HS-5 (cell line): Measurements from ENCODE around the gene PRR15L.
"Not testable (repeated sequence)": the region's sequence is repeated elsewhere in the genome, so short reads cannot be mapped to it uniquely, and the experiment has no call there.

Source experiments
- DNase-seq: peaks from one replicate; pipeline ENCODE4 v3.0.0-alpha.2; 2012; ENCODE audit warnings: low read depth

Gene PRR15L

DNA sequence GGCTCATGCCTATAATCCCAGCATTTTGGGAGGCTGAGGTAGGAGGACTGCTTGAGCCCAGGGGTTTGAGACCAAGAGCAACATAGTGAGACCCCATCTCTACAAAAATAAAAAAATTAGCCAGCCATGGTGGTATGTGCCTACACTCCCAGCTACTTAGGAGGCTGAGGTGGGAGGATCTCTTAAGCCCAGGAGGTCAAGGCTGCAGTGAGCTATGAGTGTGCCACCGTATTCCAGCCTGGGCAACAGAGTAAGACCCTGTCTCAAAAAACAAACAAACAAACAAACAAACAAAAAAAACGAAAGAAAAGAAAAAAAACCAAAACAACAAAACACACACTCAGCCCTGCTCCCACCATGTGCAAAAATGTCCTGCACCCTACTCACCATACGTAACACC, 22.2 kb downstream of the PRR15L start:
- DNase-seq, result not testable (repeated sequence)

DNA sequence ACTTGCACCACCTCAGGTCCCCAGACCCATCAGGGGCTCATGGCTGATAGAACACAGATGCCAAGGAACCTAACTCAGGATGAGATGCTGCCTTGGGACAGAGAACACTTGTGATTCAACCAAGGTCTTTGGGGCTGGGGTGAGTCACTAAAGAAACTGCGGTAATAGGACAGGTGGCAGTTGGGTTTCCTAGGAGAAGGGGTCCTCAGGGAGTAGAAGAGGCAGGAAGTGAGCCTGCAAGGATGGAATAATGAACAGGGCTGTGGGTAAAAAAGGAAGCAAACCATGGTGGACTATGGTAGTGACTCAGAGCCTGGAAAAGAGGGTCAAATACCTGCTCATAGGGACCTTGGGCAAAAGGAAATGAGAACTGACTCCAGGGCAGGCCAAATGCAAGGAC, 22.8 kb downstream of the PRR15L start:
- DNase-seq, result no peak

DNA sequence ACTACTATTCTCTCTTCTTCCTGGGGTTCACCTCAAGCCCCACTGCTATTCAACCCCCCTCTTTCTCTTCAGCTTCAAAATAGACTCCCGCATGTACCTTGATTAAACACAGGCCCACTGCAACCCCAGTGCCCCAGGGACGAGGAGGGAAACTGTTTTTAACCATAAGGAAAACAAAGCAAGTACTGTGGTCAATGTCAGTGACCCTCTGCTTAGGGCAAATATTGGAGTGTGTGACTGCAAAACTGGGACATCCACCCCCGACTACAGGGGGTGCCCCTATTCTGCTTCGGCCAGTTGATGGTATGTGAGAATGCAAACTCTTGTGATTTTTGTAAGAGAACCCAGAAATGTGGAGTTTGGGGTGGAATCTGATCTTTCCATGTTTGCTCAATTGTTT, 25.8 kb downstream of the PRR15L start:
- no peak for DNase-seq

DNA sequence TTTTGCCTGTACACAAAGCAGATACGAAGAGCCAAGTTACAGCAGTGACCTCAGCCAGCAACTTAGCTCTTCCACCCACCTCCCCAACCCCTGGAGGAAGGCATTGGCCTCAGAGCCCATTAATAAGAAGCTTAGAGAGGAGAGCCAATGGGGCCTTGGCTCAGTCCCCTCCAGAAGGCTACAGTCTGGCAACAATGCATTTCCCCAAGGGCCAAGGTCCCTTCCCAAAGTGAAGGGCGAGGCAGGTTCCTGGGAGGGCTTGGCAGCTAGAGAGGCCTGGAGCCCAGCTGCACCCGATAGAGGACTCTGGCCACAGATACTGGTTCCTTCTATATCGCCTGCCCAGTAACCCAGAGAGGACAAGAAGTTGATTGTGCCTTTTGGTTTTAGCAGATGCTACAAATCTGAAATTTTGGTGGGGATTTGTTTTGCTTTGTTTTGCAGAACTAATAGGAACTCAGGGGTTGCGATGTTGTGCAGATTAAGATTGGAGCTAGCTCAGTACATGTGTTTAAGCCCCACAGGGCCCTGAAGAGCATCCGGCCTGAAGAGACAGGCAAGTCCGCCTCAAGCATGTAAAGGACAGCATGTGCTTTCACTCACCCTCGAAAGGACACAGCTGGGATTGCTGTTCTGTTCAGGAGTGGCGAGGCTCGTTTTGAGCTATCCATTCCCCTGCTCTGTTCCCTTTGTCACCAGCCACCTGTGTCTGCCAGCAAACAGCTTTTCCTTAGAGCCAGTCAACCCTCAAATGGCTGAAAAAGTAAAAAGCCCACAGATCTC, 28.3 kb downstream of the PRR15L start:
- no peak for DNase-seq

DNA sequence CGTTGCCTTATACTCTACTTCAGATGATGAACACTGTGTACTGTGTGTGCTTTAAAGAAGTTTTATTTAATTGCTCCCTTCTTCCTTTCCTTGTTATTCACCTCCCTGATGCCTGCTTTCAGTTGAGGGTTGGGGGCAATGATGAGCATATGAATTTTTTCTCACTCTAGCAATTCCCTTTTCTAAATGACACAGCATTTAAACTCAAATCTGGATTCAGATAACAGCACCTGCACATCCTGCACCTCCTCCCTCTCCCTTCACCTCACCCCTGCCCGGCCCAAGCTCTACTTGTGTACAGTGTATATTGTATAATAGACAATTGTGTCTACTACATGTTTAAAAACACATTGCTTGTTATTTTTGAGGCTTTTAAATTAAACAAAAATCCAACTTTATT, 29.3 kb downstream of the PRR15L start:
- DNase-seq, result no peak

DNA sequence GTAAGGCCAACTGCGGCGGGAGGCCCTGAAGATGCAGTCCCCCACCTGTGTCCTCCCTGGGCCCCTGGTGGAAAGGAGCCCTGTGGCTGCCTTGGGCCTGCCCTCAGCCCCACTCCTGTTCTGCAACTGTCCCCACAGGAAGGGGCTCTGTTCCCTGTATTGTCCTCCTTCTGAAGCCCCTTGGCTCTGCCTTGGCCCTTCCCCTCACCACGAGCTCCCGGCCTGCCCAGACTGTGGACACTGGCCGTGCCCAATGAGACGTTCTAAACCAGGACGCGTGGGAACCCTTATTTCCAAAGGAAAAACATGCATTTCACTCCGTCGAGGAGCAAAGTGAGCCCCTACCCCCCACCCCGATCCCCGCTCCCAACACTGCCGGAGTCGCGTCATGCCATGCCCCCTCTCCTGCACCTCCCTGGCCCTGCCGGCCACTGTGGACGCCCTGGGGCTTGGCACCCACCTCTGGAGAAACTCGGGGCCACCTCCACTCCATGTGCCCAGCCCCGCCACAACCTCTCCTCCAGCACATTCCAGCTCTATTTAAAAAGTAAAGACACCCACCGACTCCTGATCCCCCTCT, 29.8 kb downstream of the PRR15L start:
- no peak for DNase-seq

DNA sequence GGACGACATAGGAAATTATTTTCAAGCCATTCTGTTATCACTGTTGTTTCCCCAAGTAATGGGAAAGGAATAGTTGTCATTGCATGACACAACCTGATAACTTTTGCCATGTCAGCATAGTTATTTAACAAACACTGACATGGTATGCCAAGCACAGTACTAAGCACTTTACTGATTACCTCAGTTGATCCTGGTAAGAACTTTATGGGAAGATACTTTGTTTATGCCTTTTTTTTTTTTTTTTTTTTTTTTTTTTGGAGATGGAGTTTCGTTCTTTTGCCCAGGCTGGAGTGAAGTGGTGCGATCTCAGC, 32.0 kb downstream of the PRR15L start:
- no peak for DNase-seq

DNA sequence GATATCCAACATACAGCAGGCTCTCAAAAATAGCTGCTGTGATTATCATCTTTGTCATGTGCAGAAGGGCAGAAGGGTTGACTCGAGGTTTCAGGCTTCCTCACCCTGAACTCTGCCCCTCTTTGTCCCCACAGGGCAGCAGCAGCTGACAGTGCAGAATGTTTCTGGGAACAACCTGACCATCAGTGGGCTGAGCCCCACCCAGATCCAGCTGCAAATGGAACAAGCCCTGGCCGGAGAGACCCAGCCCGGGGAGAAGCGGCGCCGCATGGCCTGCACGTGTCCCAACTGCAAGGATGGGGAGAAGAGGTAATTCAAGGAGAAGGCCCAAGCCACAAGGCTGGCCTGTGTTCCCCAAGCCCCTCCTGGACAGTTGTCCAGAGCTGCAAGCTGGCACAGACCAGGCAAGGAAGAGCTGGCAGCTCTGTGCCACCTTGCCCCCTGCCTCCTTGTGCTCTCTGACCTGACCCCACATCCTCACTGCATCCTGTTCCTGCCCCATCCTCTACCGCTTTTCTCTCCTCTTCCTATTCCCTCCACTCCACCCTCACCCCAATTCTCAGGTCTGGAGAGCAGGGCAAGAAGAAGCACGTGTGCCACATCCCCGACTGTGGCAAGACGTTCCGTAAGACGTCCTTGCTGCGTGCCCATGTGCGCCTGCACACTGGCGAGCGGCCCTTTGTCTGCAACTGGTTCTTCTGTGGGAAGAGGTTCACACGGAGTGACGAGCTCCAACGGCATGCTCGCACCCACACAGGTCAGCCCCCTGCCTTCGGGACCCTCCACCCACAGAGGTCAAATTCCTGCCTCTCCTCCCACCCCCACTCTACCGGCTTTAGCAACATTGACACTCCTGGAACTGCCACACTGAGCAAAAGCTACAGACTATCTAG, 32.7 kb downstream of the PRR15L start:
- DNase-seq, result no peak

DNA sequence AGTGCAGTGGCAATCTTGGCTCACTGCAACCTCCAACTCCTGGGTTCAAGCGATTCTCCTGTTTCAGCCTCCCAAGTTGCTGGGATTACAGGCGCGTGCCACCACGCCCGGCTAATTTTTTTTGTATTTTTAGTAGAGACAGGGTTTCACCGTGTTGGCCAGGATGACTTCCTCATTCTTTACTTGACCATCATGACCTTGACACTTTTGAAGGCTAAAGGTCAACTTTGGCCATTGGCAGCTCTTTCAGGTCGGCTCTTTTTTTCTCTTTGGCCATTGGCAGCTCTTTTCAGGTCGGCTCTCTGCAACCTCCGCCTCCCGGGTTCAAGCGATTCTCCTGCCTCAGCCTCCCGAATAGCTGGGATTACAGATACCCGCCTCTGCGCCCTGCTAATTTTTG, 37.8 kb downstream of the PRR15L start:
- DNase-seq, result not testable (repeated sequence)

DNA sequence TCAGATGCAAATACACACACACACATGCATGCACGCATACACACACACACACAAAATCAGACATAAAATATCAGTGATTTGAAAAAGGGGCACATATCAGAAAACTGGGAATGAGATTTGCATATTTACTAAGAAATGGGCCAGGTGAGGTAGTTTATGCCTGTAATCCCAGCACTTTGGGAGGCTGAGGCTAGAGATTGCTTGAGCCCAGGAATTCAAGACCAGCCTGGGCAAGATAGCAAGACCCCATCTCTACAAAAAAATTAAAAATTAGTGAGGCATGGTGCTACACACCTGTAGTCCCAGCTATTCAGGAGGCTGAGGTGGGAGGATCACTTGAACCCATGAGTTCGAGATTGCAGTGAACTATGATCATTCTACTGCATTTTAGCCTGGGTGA, 38.7 kb downstream of the PRR15L start:
- DNase-seq, result no peak

DNA sequence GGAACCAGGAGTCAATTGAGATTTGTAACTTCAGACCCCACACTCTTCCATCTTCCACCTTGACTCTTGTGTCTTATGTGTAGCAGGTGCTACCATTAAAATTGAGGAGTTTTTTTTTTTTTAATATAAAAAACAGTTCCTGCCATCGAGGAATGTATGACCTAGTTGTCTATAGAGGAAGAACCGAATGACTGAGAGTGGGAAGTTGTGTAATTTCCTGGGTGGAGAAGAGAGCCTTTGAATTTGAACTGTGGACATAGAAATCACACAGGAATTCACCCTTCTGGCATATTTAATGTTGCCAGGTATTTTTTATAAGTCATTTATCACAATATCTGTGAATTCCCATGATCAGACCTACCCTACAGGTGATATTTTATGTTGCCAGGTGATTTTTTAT, 39.7 kb downstream of the PRR15L start:
- DNase-seq, result no peak

DNA sequence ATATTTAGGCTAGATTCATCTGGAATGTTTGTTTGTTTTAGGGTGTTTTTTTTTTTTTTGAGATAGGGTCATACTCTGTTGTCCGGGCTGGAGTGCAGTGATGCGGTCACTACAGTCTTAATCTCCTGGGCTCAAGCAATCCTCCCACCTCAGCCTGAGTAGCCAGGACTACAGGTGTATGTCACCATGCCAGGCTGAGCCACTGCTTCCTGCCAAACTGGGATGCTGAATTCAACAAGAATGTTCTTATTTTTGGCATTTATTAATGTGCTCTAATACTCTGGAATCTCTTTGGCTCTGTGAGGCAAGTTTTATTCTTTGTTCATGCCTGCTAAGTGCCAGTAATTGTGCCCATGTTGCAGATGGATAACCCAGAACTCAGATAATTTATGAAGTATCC, 40.1 kb downstream of the PRR15L start:
- DNase-seq, result no peak

DNA sequence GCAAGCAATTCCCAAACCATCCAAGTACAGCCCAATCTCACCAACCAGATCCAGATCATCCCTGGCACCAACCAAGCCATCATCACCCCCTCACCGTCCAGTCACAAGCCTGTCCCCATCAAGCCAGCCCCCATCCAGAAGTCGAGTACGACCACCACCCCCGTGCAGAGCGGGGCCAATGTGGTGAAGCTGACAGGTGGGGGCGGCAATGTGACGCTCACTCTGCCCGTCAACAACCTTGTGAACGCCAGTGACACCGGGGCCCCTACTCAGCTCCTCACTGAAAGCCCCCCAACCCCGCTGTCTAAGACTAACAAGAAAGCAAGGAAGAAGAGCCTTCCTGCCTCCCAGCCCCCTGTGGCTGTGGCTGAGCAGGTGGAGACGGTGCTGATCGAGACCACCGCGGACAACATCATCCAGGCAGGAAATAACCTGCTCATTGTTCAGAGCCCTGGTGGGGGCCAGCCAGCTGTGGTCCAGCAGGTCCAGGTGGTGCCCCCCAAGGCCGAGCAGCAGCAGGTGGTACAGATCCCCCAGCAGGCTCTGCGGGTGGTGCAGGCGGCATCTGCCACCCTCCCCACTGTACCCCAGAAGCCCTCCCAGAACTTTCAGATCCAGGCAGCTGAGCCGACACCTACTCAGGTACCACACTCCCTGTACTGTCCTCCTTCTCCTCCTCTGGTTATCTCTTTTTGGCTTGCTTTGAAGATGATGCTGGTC, 41.0 kb downstream of the PRR15L start:
- DNase-seq, result no peak

DNA sequence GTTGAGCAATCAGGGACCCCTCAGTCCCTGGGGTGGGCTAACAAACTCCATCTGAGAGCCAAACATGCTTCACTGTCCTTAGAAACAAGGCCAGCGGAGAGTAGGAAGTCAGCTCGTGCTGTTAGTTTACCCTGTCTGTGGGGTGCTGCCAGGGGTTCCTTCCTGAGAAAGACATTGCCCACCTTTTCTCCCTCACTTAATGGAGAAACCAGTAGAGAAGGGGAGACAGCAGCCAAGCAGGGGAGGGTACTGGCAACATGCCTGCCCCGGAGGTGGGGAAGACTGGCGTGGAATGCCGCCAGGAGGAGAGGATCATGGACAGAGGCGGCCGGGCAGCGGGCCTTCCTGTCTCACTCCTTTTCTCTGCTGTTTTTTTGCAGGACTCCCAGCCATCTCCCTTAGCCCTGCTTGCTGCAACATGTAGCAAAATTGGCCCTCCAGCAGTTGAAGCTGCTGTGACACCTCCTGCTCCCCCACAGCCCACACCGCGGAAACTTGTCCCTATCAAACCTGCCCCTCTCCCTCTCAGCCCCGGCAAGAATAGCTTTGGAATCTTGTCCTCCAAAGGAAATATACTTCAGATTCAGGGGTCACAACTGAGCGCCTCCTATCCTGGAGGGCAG, 41.8 kb downstream of the PRR15L start:
- no peak for DNase-seq

DNA sequence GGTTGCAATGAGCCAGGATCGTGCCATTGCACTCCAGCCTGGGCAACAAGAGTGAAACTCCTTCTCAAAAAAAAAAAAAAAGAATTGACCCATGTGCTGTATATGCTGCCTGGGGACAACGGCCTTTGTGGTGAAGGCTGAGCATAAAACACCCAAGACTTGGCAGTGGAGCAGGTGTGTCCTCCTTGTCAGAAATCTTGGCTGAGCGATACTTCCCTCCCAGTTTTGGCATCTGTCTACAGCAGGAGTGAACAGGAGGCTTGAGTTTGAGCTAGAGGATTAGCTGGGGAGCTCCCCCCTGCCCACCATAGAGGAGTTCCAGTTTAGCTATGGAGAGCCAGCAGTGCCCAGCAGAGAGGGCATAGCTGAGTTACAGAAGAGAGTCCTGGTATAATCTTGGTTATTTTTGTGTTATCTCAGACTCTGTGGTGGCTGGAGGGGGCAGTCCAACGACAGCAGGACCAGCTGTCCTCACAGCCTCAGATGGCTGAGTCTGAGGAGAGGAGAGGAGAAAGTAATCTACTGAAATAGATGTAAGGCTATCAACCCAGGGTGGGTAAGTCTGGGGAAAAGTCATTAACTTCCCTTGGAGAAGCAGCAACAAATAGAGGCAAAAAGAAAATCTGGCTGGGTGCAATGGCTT, 43.3 kb downstream of the PRR15L start:
- DNase-seq, result no peak

DNA sequence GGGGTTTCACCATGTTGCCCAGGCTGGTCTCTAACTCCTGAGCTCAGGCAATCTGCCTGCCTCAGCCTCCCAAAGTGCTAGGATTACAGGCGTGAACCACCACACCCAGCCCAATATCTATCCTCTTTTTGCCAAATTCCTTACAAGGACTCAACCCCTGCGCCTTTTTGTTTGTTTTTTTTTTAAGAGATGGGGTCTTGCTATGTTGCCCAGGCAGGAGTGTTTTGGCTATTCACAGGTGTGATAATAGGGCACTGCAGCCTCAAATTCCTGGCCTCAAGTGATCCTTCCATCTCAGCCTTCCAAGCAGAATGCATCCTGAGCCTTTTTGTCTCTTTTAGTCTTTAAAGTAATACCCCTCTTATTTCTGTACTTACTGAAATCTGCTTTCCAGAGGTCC, 44.6 kb downstream of the PRR15L start:
- DNase-seq, result no peak

DNA sequence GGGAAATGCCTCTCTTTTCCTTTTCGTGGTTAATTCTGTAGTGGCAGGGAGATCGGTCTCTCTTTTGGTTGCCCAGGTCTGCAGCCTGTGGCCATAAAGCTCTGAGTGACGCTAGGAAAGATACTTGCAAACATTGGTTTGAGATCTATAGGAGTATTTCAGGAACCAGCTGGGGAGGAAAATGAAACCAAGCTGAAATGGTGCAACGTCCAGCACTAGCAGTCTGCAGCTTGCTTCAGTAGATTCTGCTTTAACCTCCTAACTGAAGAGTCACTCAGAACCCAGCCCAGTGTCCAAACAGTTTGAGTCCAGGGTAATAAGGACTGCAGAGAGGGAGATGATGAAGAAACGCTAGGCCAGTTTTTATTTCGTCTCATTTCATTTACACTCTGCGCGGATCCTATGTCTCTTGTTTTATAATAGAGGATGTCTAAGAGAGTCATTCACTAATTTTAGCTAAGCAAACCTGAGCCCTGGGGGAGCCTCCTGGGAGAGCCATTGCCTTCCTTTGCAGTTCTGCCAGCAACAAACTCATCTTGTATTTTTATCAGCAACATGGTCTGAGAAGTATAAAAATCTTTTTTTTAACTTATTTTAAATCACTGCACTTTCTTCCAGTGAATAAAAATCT, 49.6 kb downstream of the PRR15L start:
- DNase-seq, result no peak

DNA sequence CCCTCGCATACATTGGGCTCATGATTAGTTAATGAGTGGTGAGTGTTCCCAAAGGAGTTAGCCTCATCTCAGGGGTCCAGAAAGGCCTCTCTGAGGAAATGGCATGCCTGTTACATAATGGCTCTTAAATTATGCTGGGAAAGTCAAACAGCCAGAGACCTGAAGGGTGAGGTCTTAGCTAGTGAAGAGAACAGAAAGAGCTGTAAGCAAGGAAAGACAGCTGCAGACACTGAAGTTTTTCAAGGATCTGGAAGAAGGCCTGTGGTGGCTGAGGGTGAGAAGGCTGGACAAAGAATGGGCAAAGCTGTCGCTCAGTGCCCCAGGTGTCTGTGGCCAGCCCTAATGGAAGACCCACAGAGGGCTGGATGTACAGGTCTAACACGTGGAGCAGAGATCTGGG, 51.2 kb downstream of the PRR15L start:
- no peak for DNase-seq

DNA sequence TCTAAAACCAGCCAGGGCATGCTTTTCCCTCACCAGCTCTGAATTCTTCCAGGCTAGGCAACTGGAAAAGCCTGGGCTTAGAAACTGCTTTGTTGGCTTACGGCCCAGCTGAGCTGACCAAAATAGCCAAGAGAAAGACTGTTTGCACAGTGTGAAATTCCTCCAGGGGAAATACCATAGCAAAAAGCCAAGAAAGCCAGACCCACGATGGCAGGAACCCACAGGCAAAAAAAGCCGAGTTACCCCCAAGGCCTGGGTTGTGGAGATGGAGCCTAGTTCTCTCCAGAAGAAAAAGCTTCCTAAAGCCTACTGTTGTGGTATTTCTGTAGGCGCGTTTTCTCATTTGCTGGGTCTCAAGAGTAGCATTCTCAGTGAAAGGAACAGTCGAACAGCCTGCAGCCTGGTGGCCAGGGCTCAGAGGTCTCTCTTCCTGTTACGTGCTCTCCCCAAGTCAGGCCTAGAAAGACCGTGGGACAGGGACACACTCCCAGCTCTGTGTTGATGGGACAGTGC, 52.4 kb downstream of the PRR15L start:
- DNase-seq, result no peak

DNA sequence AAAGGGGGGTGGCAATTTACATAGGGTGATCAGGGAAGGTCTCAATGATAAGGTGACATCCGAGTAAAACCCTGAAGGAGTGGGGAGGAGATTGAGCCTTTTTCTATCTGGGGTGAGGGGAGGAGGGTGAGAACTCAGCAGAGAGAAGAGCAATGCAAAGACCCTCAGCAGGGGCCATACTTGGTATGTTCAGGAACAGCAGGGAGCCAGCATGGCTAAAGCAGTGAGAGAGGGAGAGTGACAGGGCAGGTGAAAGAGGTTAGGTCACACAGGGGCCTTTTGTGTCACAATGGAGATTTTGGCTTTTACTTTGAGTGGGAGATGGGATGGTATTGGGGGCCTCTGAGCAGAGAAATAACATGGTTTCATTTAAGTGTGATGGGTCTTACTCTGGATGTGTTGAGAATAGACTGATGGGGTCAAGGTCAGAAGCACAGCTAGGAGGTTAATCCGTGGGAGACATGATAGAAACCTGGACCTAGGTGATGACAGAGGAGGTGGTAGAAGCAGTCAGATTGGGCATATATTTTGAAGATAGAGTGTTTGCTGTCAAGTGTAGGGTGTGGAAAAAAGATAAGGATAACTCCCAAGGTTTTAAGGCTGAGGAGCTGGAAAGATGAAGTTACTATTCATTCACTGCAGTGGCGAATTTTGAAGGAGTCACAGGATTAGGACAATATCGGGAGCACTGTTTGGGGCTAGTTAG, 55.5 kb downstream of the PRR15L start:
- no peak for DNase-seq
